Activated CD8-positive, alpha-beta memory T cell treated with anti-CD3 and anti-CD28 coated beads for 24 hours (primary cell): ENCODE data around the gene FGF2.
"Not testable (repeated sequence)": the region's sequence is repeated elsewhere in the genome, so short reads cannot be mapped to it uniquely, and the experiment has no call there.

Source experiments
- DNase-seq: peaks from one replicate; pipeline ENCODE4 v3.0.0-alpha.2; 2020

The FGF2 gene

DNA sequence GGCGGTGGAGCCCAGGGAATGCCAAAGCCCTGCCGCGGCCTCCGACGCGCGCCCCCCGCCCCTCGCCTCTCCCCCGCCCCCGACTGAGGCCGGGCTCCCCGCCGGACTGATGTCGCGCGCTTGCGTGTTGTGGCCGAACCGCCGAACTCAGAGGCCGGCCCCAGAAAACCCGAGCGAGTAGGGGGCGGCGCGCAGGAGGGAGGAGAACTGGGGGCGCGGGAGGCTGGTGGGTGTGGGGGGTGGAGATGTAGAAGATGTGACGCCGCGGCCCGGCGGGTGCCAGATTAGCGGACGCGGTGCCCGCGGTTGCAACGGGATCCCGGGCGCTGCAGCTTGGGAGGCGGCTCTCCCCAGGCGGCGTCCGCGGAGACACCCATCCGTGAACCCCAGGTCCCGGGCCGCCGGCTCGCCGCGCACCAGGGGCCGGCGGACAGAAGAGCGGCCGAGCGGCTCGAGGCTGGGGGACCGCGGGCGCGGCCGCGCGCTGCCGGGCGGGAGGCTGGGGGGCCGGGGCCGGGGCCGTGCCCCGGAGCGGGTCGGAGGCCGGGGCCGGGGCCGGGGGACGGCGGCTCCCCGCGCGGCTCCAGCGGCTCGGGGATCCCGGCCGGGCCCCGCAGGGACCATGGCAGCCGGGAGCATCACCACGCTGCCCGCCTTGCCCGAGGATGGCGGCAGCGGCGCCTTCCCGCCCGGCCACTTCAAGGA, at the start of gene FGF2:
Gene FGF2, plus strand, starts transcription at position 279 of the 705 bp plus-strand sequence. Its CDS starts 344 bp downstream, at position 623.
- peak; percentile 64 for DNase-seq

DNA sequence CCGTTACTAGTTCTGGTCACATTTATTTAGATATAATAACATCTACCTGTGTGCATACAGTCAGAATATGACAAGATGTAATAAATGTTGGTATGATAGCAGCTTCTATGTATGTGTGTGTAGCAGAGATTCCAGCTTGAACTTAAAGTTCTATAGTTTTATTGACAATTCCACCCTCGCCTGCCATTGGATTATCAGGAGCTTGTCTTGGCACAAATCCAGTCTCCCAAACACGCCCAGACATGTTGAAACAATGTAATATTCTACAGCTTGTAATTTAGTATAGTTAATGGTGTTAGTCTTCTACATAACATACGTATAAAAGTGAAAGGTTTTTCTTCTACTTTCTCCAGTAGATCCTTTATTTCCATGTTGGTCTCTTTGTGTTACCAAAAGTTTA, 49.7 kb upstream of the FGF2 start:
- DNase-seq = no peak

DNA sequence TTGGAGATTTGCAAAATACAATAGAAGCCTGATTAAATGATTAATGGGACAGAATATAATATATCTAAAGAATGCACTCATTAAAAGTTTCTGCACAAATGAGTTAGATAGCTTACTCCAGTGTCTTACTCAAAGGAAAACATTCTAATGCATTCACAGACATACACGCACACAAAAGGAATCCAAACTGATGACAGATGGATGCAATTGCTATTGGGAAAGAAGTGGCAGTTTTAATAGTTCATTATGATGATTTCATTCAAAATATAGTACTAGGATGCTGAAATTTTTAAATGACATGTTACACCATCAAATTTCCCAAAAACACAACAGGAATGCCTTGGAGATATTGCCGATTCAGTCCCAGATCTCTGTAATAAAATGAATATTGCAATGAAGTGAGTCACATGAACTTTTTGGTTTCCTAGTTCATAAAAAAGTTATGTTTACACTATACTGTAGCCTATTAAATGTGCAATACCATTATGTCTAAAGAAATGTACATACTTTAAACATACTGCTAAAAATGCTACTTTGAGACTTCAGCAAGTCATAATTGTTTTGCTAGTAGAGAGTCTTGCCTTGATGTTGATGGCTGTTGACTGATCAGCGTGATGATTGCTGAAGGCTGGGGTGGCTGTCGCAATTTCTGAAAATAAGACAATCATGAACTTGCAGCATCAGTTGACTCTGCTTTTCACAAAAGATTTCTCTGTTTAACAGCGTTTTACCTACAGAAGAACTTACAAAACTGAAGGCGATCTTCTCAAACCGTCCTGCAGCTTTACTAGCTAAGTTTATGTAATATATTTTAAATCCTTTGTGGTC, 48.6 kb upstream of the FGF2 start:
- no peak for DNase-seq

- DNase-seq = no peak
Measured at GRCh38 chr4:122781486-122781885, 45.1 kb upstream of the FGF2 start.

DNA sequence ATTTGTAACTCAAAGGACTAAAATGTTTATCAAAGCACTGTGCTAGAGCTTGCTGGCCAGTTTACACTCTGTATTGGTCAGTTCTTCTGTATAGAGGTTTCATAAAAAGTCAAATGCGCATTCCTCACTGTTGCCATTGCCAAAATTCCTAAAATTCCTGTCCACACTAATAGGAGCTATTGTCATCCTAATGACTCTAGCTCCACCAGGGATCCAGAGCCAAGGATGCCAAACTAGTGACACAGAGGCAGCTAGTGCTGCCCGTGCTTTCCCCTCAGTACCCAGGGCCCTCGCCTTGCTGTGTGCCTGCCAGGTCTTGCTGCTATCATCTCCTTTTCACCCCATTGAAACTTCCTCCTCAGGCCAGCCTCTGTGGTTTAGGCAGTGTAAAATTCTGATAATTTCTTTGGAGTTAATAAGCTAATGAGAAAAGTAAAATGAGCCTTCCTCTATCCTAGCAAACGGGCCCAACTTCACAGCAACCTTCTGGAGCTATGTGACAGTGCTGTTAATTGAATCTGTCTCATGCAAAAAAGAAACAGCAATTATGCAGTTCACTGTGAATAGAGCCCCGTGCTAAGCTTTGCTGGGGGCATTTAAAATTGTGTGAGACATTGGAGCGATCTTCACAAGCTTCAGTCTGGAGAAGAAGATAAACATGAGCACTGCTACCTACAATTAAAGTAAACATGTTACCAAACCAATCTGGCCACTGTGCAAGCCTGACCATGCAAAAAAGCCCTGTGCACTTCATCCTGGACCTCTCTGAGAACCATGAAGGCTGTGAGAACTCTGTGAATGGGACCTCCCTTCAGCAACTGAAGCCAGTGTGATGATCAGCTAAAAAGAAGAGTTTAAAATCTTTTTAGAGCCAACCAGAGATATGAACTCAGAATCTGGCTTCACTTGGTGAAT, 43.1 kb upstream of the FGF2 start:
- DNase-seq = no peak

DNA sequence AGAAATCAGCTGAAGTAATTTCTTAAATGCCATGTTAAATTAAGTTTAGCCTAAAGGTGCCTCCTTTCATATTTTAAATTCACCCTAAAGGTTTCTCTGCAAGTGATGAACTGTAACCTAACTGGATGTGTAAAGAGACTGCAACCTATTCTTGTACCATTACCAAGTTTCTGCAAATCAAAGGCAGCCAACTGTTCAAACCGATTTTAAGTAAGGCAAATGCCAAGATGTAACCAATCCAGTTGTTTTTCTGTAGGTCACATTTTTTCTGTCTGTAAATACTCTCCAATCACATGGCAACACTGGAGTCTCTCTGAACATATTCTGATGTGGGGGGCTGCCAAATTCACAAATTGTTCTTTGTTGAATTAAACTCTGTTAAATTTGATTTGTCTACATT, 42.4 kb upstream of the FGF2 start:
- DNase-seq = no peak

DNA sequence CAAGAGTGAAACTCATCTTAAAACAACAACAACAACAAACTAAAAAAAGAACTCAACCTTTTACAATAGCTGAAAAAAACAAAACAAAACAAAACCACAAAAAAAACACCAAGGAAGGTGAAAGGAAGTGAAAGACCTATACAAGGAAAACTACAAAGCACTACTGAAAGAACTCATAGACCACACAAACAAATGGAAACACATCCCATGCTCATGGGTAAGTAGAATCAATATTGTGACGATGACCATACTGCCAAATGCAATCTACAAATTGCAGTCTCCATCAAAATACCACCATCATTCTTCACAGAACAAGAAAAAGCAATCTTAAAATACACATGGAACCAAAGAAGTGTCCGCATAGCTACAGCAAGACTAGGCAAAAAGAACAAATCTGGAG, 41.5 kb upstream of the FGF2 start:
- no peak for DNase-seq

DNA sequence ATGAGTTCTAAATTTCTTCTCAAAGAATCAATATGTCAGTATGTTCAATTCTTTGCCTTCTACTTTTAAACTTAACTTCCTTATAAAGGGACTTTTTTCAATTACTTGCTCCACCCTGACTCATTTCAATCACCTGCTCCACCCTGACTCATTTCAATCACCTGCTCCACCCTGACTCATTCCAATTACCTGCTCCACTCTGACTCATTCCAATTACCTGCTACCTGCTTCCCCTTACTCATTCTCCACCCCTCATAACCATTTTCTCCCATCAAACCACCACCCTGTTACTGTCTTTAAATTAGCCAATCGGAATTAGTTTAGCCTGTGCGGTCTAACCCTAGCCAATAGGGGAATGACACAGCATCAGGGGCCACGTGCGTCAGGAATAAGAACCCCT, 40.3 kb upstream of the FGF2 start:
- DNase-seq = not testable (repeated sequence)

- not testable (repeated sequence) for DNase-seq
Measured at GRCh38 chr4:122786920-122787319, 39.7 kb upstream of the FGF2 start.

- no peak for DNase-seq
Measured at GRCh38 chr4:122787940-122788339, 38.7 kb upstream of the FGF2 start.

GRCh38 chr4:122788935-122789334, 37.7 kb upstream of the FGF2 start:
- DNase-seq = no peak

GRCh38 chr4:122793811-122794210, 32.8 kb upstream of the FGF2 start:
- DNase-seq = no peak

DNA sequence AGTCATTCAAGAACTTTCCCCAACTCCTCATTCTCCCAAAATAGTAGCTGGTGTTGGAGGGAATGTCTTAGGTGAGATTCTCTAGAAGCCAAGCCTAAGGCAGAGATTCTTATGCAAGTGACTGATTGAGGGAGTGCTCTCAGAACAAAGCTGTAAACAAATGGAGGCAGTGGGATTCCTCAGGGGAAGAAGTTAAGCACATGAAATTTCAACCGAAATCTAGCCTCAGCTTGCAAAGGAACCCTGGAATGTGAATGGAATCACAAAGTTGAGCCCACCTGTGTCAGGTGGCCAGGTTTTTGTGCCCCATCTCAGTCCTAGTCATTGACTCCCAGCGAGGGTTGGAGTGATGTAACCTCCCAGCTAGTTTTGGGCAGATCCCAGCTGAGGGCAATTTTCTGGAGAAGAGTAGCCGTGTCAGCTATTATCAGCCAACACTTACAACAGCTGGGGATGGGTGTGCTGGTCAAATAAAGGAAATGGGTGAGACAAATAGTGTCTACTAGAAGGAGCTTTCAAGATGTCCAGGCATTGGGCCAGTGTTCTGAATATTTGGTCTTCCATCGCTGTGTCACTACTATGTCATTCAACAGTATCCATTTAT, 29.7 kb upstream of the FGF2 start:
- DNase-seq = no peak

- DNase-seq = no peak
Measured at GRCh38 chr4:122797405-122798094, 29.1 kb upstream of the FGF2 start.

GRCh38 chr4:122798101-122798500, 28.5 kb upstream of the FGF2 start:
- DNase-seq = no peak

DNA sequence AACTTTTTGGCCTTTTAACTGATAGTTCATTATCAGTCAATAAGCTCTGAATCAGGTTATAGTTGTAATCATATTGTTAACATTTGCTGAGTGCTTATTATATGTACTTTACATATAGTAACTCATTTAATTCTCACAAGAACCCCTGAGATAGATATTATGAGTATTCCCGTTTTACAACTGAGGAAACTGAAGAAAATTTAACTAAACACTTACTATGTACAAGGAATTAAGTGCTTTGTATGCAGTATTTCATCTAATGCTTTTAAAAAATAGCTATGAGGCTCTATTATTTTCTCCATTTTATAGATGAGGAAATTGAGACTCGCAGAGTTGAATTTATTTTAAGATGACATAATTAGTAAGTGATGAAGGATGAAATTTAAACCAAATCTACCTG, 27.7 kb upstream of the FGF2 start:
- no peak for DNase-seq

GRCh38 chr4:122803788-122804208, 22.8 kb upstream of the FGF2 start:
- DNase-seq = no peak

- DNase-seq = no peak
Measured at GRCh38 chr4:122806981-122807679, 19.5 kb upstream of the FGF2 start.

DNA sequence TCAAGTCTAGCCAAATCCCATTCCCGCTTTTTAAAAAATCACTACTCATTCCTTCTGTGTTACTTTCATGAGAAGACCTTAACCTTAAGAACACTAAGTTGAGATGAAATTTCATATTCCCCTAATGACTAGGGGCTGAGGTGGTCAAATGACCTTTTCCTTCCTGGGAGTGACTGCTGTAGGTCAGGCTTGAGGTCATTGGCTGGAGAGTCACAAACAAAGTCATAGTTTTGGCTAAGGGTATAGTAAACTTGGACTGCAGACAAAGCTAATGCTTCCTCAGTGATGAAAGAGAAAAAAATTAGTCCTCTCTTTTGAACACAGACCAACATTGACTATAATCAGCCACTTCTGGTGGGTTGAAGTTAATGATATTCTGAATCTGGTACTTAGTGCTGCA, 16.0 kb upstream of the FGF2 start:
- no peak for DNase-seq

DNA sequence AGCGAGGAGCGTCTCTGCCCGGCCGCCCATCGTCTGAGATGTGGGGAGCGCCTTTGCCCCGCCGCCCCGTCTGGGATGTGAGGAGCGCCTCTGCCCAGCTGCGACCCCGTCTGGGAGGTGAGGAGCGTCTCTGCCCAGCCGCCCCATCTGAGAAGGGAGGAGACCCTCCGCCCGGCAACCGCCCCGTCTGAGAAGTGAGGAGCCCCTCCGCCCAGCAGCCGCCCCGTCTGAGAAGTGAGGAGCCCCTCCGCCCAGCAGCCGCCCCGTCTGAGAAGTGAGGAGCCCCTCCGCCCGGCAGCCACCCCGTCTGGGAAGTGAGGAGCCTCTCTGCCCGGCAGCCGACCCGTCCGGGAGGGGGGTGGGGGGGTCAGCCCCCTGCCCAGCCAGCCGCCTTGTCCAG, 14.8 kb upstream of the FGF2 start:
- not testable (repeated sequence) for DNase-seq

GRCh38 chr4:122812823-122813222, 13.8 kb upstream of the FGF2 start:
- not testable (repeated sequence) for DNase-seq

- DNase-seq = no peak
Measured at GRCh38 chr4:122814426-122814825, 12.2 kb upstream of the FGF2 start.
